NCI-H187 treated with DMSO at 0.1 percent for 48 hours (cell line): ENCODE results near the gene ACVR2B.

ENCODE experiments used
- DNase-seq: peaks from one replicate; lab custom pipeline; 2025; lab: John Stamatoyannopoulos, UW

Gene ACVR2B

DNA sequence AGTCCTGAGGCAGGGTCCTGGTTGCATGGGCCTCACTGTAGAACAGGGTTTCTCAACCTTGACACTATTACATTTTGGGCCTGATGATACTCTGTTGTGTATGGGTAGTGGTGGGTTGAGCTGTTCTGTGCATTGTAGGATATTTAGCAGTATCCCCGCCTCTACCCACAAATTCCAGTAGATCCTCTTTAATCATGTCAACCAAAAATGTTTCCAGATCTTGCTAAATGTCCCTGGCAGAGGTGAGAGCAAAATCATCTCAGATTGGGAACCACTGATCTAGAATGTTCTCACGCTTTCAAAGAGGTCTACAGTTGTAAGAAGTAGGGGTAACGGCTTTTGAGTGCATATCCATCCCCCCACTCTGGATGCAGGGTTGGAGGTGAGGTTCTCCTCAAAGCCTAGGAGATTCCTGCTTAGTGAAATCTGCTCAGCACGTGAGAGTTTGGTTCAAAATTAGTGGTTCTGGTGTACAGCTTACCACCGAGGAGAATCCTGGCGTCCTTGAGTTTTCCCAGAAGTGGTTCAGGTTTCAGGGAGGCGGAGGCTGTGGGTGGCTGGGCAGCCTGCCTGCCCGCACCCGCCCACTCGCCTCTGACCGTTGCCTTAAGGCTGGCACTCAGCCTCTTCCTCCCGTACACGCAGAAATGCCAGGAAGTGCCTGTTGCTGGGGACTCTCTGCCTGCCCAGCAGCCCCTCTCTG, 5.3 kb downstream of the ACVR2B start:
- DNase-seq: no peak

DNA sequence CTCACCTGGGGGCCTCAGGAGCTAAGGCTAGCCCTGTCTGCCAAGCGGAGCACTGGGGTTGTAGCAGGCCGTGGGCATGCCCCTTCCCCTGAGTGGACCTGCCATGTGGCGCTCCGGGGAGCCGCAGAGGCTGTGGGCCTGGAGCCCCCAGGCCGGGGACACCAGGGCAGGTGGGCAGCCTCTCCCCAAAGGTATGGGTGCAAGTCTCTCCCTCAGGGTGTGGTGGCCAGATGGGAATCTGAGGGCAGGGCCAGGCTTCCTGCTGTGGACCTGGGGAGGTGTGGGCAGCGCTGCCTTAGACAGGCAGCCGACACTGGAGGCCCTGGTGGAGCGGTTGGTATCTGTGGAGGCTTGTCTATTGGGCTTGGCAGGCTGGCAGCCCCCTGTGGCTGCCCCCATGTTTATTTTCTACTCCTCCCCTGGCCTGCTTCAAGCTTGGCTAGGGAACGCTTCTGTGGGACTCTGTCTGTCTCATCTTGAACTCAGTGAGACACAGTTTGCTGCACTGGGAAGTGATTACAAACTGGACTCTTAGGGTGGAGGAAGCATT, 5.9 kb downstream of the ACVR2B start:
- DNase-seq: no peak

DNA sequence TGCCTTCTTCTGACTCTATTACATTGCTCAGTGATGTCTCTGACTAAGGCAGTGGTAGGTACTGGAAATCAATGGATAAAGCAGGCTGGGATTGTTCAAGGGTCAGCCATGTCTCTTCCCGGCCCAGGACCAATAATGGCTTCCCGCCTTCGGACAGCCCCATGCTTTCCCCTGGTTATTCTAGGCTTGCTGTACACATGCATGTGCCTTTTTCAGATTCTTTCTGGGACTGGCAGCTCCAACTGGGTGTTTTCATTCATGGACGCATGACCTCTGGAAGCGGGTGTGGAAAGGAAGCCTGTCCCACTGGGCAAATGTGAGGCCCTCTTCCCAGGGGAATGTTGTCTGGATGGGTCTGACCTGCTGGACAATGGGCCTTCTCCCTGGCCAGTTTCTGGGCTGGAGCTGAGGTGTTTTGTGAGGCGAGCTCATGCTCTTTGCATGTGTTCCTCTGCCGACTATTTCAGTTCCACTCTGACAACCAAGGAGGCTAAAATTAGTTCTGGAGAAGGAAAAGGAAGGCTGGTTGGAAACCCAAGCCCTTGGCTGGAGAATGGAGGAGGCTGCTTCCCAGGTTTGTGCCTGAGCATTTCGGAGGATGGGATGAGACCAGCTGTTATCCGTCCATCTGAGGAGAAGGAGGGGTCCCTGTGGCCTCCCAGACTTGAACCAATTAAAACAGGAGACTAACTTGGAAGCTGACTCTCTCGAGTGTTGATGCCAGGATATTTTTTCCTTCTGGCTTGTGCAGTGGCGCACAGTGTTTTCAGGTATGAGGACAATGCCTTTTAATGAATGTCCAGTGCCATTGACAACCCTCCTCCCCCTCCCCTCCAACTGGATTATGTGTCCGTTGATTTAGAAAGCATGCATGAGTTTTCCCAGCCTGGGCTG, 6.9 kb downstream of the ACVR2B start:
- DNase-seq: no peak

DNA sequence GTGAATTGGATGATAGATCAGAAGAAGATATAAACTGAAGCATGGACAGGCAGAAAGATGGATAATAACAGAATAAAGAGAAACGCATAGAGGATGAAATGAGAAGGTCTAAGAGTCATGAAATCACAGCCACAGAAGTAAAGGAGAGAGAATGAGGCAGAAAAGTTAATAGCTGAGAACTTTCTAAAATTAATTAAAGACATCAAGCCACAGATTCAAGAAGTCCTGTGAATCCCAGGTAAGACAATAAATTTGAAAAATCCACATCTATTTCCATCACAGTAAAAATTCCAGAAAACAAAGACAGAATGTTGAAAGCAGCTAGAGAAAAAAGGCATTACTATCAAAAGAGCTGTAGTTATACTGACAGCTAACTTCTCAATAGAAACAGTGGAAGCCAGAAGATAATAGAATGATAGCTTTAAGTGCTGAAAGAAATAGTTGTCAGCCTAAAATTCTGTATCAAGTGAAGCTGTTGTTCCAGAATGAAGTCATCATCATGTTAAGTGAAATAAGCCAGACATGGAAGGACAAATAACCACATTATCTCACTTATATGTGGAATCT, 12.0 kb downstream of the ACVR2B start:
- no peak for DNase-seq

GRCh38 chr3:38468765-38469164, 15.1 kb downstream of the ACVR2B start:
- DNase-seq: no peak

DNA sequence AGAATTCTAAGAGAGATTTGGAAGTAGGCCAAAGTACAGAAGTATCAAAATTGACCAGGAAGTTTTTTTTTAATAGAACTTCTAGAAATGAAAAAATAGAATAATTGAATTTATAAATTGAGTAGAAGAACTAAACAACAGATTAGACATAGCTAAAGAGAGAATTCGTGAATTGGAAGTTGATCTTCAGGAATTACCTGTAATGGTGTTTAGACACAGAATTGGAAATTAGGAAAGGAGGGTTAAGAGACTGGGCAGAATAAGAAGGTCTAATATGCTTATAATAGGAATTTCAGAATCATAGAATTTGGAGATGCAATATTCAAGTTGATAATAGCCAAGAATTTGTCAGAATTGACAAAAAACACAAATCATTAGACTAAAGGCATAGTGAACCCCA, 16.2 kb downstream of the ACVR2B start:
- DNase-seq: no peak

DNA sequence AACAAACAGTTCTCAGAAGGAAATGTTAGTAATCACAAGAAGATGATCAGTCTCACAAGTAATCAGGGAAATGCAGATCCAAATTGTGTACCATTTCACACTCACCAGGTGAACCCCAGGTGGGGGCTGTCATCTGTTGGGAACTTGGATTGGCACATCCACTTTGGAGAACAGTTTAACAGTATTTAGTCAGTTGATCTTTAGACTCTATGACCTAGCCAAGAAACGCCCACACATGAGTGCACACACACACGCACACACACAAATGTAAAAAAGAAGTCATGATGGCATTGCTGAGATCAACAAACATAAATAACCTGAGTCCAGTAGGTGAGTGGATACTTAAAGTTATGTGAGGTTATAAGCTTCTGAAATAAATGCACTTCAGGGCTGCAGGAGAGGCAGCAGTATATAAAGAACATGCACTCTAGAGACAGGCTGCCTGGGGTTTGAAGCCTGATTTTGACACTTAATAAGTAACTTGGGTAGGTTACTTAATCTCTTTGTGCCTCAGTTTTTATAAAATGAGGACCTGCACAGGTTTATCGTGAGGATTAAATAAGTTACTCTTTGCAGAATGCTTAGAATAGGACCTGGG, 17.7 kb downstream of the ACVR2B start:
- DNase-seq: no peak

DNA sequence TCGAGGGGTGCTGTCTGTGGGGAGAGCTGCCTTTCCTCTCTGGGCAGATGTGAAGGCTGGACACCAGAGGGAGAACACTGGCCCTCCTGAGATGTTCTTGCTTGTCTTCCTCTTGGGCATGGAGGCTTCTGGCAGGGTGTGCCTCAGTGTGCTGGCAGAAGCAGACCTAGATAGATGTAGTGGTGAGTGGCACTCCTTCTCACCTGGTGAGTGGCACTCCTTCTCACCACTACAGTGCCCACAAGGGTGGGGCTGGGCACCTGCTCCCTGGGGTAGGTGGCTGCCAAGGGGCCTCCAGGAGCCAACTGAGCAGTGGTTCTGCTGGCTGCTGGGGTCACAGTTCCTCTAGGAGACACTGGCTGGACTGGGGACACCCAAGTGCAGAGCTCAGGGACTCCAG, 18.7 kb downstream of the ACVR2B start:
- DNase-seq: no peak

- no peak for DNase-seq
These were observed 19.5 kb downstream of the ACVR2B start for GRCh38 chr3:38473229-38473628.

DNA sequence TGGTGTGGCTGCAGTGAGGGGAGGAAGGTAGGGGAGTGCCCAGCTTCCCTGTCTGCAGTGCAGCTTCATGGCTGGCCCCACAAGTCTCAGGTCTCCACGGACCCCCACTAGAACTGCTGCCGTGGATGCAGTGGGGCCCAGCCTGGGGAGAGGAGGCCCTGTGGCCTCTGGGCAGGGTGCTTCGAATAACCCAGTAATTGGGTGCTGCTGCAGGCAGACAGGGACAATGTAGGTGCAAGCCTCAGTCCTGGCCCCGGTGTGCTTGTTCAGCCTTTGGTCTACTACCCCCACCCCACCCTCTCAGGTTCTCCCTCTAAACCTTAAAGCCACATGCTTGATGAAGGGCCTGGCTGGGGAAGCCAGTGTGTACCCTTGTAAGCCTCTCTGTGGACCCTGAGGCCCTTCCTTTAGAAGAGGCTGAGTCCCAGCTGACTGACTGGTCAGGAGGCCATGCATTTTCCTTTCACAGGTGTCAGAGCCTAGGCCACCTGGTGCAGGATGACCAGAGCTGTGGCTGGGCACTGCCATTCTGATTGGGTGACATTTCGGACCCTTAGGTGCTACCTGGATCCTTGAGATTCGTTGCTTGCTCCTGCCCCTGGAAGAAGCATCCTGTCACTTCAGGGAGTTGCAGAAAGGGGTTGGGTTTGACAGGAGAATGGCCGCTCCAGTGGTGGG, 21.4 kb downstream of the ACVR2B start:
- DNase-seq: no peak

GRCh38 chr3:38475716-38476115, 22.0 kb downstream of the ACVR2B start:
- DNase-seq: no peak

DNA sequence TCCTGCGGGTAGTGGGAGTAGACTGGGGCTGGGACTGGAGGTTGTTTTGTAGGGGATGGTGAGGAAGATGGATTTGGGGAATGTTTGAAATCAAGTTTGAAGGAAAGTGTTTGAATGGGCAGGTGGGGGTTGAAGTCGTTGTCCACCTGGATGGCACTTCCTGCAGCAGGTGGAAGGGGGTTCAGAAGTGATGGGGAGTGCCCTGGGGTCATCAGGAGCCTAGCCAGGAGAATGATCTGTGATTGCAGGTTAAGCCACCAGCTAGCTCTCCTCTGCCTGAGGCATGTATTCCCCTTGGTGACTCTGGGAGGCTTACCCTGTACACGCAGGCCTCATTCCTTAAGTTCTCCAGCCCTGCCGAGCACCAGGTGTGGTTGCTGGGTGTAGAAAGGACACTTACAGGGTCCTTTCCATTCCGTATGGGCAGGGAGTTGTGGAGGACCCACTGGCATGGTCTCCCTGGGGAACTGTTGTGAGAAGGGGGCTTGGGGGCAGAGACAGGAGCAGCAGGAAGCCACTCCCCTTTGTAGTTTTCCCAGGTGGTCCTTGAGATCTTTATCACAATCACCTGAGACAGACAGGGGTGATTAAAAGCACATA, 22.6 kb downstream of the ACVR2B start:
- DNase-seq: no peak

DNA sequence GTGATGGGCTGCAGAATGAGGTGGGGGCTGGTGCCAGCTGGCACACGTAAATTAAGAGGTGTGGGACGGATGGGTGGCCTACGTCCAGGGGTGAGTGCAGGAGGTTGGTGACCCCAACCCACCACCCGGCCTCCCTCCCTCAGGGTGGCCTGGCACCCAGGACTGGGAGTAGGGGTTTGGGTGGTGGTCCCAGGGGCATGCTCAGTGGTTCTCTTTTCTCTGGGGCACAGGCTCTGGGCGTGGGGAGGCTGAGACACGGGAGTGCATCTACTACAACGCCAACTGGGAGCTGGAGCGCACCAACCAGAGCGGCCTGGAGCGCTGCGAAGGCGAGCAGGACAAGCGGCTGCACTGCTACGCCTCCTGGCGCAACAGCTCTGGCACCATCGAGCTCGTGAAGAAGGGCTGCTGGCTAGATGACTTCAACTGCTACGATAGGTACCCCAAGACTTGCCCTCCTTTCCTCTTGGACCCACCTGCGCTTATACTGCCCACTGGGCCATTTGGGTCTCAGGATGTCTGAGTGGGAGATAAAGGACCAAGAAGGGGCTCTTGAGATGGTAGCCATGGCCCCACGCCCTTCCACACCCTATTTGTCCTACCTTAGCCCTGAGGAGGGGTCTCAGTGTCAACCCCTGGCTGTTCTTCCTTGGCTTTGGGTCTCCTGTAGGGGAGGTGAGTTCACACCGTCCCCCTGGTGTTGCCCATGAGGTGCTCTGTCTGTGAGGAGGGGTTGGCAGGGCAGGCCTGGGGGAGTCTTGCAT, 23.5 kb downstream of the ACVR2B start:
- no peak for DNase-seq

- DNase-seq: no peak
These were observed 24.3 kb downstream of the ACVR2B start for GRCh38 chr3:38477839-38478450.

- DNase-seq: no peak
These were observed 25.2 kb downstream of the ACVR2B start for GRCh38 chr3:38478901-38479300.

- no peak for DNase-seq
These were observed 25.9 kb downstream of the ACVR2B start for GRCh38 chr3:38479431-38480092.

GRCh38 chr3:38480093-38480445, 26.4 kb downstream of the ACVR2B start:
- no peak for DNase-seq

DNA sequence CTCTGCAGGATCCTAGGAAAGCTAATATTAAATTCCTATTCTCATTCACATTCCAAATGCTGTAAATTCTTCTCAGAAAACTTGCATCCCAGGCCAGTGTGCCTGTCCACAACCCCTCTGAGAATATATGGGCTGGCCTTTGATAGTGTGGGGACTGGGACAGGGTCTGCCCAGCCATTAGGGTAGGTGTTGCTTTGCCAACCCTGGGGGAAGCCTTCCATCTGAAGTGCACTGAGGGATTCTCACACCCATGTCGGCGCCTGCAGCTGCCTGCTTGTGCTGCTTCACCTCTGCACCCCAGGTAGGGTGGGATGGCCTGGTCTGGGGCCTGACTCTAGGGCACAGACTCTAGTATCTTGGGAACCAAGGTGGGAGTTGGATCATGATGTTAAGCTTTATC, 27.2 kb downstream of the ACVR2B start:
- no peak for DNase-seq

DNA sequence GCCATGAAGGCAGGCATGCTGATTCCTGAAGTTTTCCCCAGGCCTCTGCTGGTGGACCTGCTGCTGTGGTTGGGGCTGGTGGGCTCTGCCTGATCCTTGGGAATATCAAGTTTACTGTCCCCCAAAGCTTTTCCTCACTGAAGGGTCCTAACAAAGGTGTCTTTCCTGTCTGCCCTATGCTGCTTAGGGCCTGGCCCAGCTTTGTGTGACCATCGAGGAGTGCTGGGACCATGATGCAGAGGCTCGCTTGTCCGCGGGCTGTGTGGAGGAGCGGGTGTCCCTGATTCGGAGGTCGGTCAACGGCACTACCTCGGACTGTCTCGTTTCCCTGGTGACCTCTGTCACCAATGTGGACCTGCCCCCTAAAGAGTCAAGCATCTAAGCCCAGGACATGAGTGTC, 29.3 kb downstream of the ACVR2B start:
- no peak for DNase-seq

- DNase-seq: no peak
These were observed 33.6 kb downstream of the ACVR2B start for GRCh38 chr3:38487323-38487722.
